Measurements from ENCODE around the gene NOL4L.
"Not testable (repeated sequence)": the region's sequence is repeated elsewhere in the genome, so short reads cannot be mapped to it uniquely, and the experiment has no call there.

Gene NOL4L

GRCh38 chr20:32439132-32439829 lies 145.9 kb downstream of the NOL4L start:
- no peak for DNase-seq

- DNase-seq, result no peak
Measured at GRCh38 chr20:32438331-32438858, 146.7 kb downstream of the NOL4L start.

- no peak for DNase-seq
Measured at GRCh38 chr20:32437391-32438074, 147.6 kb downstream of the NOL4L start.

GRCh38 chr20:32436968-32437367 lies 148.2 kb downstream of the NOL4L start:
- DNase-seq, result no peak

GRCh38 chr20:32436142-32436861 lies 148.8 kb downstream of the NOL4L start:
- DNase-seq, result no peak

GRCh38 chr20:32435449-32436107 lies 149.6 kb downstream of the NOL4L start:
- DNase-seq, result no peak

GRCh38 chr20:32434434-32434833 lies 150.7 kb downstream of the NOL4L start:
- no peak for DNase-seq

- no peak for DNase-seq
Measured at GRCh38 chr20:32433311-32434021, 151.7 kb downstream of the NOL4L start.

GRCh38 chr20:32432277-32432676 lies 152.9 kb downstream of the NOL4L start:
- DNase-seq, result no peak

- no peak for DNase-seq
Measured at GRCh38 chr20:32431457-32431856, 153.7 kb downstream of the NOL4L start.

- no peak for DNase-seq
Measured at GRCh38 chr20:32429745-32430360, 155.3 kb downstream of the NOL4L start.

GRCh38 chr20:32429343-32429742 lies 155.8 kb downstream of the NOL4L start:
- no peak for DNase-seq

GRCh38 chr20:32427996-32428395 lies 157.1 kb downstream of the NOL4L start:
- DNase-seq, result no peak

- no peak for DNase-seq
Measured at GRCh38 chr20:32421290-32421689, 163.8 kb downstream of the NOL4L start.

GRCh38 chr20:32418376-32418775 lies 166.8 kb downstream of the NOL4L start:
- DNase-seq, result no peak

GRCh38 chr20:32416206-32416605 lies 168.9 kb downstream of the NOL4L start:
- no peak for DNase-seq

- no peak for DNase-seq
Measured at GRCh38 chr20:32415494-32415893, 169.6 kb downstream of the NOL4L start.

GRCh38 chr20:32411955-32412706 lies 173.0 kb downstream of the NOL4L start:
- DNase-seq, result no peak

- DNase-seq, result not testable (repeated sequence)
Measured at GRCh38 chr20:32407131-32407750, 177.9 kb downstream of the NOL4L start.

- no peak for DNase-seq
Measured at GRCh38 chr20:32406701-32407100, 178.4 kb downstream of the NOL4L start.

GRCh38 chr20:32404017-32404416 lies 181.1 kb downstream of the NOL4L start:
- no peak for DNase-seq
